Daoy (cell line): Measurements from ENCODE around the gene NPAS3. TPM values are rescaled to one million over a fixed set of nuclear protein-coding genes. Genes with fewer than 3 reads are reported as not detected.
A peak's percentile ranks its signal among the peaks of the same experiment; 100 is the strongest.

Experiments used
- DNase-seq: peaks from one replicate; pipeline ENCODE4 v3.0.0-alpha.2; 2015; ENCODE audit warnings: low read depth
- total RNA-seq: library from RNA; depleted of rRNA; stranded (reverse); fragments of >200 nt; shearing (Covaris generic); gene quantifications from 2 replicates; pipeline ENCODE4 v1.2.3, GENCODE V29; 2014; rRNA removed

Gene NPAS3
- total RNA-seq = 1.5 and 1.9 TPM in 2 replicates

- peak; percentile 41 for DNase-seq
Observed at GRCh38 chr14:32938719-32939253, at the start of gene NPAS3. NPAS3 (plus strand) TSS chr14:32938879.

GRCh38 chr14:32896979-32897697 is 41.5 kb upstream of the NPAS3 start:
- peak; percentile 45 for DNase-seq

GRCh38 chr14:32897698-32898064 is 41.0 kb upstream of the NPAS3 start:
- DNase-seq = no peak

- DNase-seq = no peak
Observed at GRCh38 chr14:32898876-32899275, 39.8 kb upstream of the NPAS3 start.

GRCh38 chr14:32900547-32900946 is 38.1 kb upstream of the NPAS3 start:
- no peak for DNase-seq

GRCh38 chr14:32905013-32905412 is 33.7 kb upstream of the NPAS3 start:
- DNase-seq = no peak

- DNase-seq = no peak
Observed at GRCh38 chr14:32906672-32907071, 32.0 kb upstream of the NPAS3 start.

- DNase-seq = no peak
Observed at GRCh38 chr14:32908196-32909084, 30.2 kb upstream of the NPAS3 start.

GRCh38 chr14:32913725-32914124 is 25.0 kb upstream of the NPAS3 start:
- DNase-seq = no peak

- no peak for DNase-seq
Observed at GRCh38 chr14:32914391-32914790, 24.3 kb upstream of the NPAS3 start.

GRCh38 chr14:32920696-32921276 is 17.9 kb upstream of the NPAS3 start:
- DNase-seq = no peak

- DNase-seq = no peak
Observed at GRCh38 chr14:32925439-32925838, 13.2 kb upstream of the NPAS3 start.

- DNase-seq = no peak
Observed at GRCh38 chr14:32932302-32932913, 6.3 kb upstream of the NPAS3 start.

- DNase-seq = no peak
Observed at GRCh38 chr14:32932914-32933628, 5.6 kb upstream of the NPAS3 start.

- peak; percentile 40 for DNase-seq
Observed at GRCh38 chr14:32933629-32934072, 5.0 kb upstream of the NPAS3 start.

- DNase-seq = peak; percentile 68
Observed at GRCh38 chr14:32934073-32934880, 4.4 kb upstream of the NPAS3 start.

- peak; percentile 58 for DNase-seq
Observed at GRCh38 chr14:32934881-32935633, 3.6 kb upstream of the NPAS3 start.

GRCh38 chr14:32939254-32940065 is 781 bp downstream of the NPAS3 start:
- DNase-seq = peak; percentile 93
